Measurements from ENCODE around the gene C3orf52.
A peak's percentile ranks its signal among the peaks of the same experiment; 100 is the strongest.

The C3orf52 gene

DNA sequence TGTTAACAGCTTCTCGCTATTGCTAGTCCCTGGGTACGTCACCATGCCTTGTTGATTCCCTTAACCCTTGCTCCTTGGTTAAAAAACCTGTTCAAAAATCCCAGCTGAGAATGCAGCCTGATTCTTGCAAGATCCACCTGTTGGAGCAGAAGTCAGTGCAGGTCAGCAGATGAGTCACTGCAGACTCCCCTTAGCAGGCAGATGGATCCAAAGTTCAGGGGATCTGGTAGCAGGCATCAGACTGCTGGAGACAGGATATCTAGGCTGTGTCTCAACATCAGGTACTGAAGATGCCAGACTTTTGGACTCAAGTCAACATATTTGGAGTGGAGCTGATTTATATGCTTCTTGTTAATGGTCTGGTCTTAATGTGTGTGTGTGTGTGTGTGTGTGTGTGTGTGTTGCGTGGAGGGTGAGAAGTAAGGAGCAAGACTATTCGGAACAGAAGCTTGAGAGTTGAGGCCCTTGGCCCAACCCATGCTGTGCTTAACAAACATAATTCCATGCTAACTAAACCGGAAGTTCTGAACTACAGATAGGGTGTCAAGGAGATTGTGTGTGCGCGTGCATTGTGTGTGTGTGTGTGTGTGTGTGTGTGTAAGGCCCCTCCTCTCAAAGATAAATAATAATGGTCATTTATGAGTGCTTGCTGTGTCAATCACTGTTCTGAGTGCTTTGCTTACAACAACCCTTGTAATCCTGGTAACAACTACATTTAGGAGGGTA lies 1.0 kb upstream of the C3orf52 start:
- no peak for DNase-seq (ENCODE audit: insufficient read length, low spot score)
- TF ChIP-seq POLR2AphosphoS5 (IDR thresholded peaks at IDR 0.05; ENCODE audit: low read depth, low read length), result no peak
- FAIRE-seq, result peak; percentile 50

DNA sequence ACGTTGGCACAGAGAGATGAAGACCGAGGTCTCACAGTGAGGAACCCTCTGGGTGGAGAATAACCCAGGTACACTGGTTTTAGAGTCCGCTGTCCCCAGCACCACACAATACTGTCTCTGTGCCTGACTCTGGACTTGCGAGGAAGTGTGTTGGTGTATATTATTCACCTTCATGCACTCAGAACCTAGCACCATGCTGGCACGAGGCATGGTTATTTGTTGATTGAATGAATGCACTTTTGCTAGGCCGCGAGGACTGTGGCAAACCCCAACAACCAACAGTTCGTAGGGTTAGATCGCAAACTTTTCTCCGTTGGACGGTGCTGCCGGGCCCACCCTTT lies 484 bp upstream of the C3orf52 start:
- FAIRE-seq (peak; percentile 13), DNase-seq (ENCODE audit: insufficient read length, low spot score) (no peak)
- TF ChIP-seq POLR2A (IDR thresholded peaks at IDR 0.05; ENCODE audit: low read depth, low read length), result no peak
- TF ChIP-seq POU2F2 (IDR thresholded peaks at IDR 0.05; ENCODE audit: low read depth, low read length), result no peak
- no peak for TF ChIP-seq PAX5 (IDR thresholded peaks at IDR 0.05; ENCODE audit: insufficient read depth, low read length, severe bottlenecking)
- TF ChIP-seq TAF1 (IDR thresholded peaks at IDR 0.05; ENCODE audit: low read depth, low read length), result no peak
- no peak for TF ChIP-seq POLR2AphosphoS5 (IDR thresholded peaks at IDR 0.05; ENCODE audit: low read depth, low read length)
- TF ChIP-seq SPI1 (IDR thresholded peaks at IDR 0.05; ENCODE audit: low read depth, low read length), result no peak

DNA sequence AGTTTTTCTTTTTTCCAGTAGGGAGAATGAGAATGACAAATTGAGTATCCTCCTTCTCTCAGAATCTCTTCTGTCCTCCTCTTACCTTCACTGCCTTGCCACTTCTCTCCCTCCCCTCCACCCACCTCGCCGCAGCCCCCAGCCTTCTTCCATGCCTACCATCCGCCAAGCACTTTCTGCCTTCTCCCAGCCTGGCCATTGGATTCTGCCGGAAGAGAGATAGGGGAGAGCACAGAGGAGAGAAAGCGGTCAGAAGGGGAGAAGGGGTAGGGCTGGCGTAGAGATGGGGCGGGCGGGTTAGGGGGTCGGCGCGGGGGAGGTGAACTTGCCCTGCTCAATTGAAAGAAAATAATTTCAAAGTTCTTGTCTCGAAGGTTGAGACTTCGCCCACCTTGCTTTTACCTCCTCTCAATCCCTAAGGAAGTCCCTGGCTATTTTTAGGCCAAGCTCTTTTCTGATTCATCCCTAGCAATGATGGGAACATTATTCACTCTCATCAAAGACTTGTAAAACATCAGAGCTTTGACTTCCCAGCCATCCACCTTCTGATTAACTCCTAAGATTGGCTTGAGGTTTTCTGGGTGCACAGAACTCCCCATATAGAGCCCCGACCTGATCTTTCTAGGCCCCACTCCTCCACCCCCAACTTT lies 811 bp downstream of the C3orf52 start:
- FAIRE-seq, result no peak
- no peak for TF ChIP-seq POU2F2 (IDR thresholded peaks at IDR 0.05; ENCODE audit: low read depth, low read length)
- TF ChIP-seq TAF1 (IDR thresholded peaks at IDR 0.05; ENCODE audit: low read depth, low read length), result no peak
- no peak for TF ChIP-seq POLR2A (IDR thresholded peaks at IDR 0.05; ENCODE audit: low read depth, low read length)
- TF ChIP-seq POLR2AphosphoS5 (IDR thresholded peaks at IDR 0.05; ENCODE audit: low read depth, low read length), result no peak
- TF ChIP-seq SPI1 (IDR thresholded peaks at IDR 0.05; ENCODE audit: low read depth, low read length), result no peak
- no peak for TF ChIP-seq PAX5 (IDR thresholded peaks at IDR 0.05; ENCODE audit: insufficient read depth, low read length, severe bottlenecking)
- no peak for DNase-seq (ENCODE audit: insufficient read length, low spot score)

- DNase-seq (ENCODE audit: insufficient read length, low spot score), result no peak
- FAIRE-seq, result no peak
- no peak for TF ChIP-seq SPI1 (IDR thresholded peaks at IDR 0.05; ENCODE audit: low read depth, low read length)
- no peak for TF ChIP-seq TAF1 (IDR thresholded peaks at IDR 0.05; ENCODE audit: low read depth, low read length)
- no peak for TF ChIP-seq POLR2AphosphoS5 (IDR thresholded peaks at IDR 0.05; ENCODE audit: low read depth, low read length)
- no peak for TF ChIP-seq POU2F2 (IDR thresholded peaks at IDR 0.05; ENCODE audit: low read depth, low read length)
- TF ChIP-seq PAX5 (IDR thresholded peaks at IDR 0.05; ENCODE audit: insufficient read depth, low read length, severe bottlenecking), result no peak
- TF ChIP-seq POLR2A (IDR thresholded peaks at IDR 0.05; ENCODE audit: low read depth, low read length), result no peak
Observed at GRCh38 chr3:112087746-112088145, 1.6 kb downstream of the C3orf52 start.

- DNase-seq (ENCODE audit: insufficient read length, low spot score) (no peak), FAIRE-seq (no peak)
- TF ChIP-seq SPI1 (IDR thresholded peaks at IDR 0.05; ENCODE audit: low read depth, low read length) (no peak), POLR2A (IDR thresholded peaks at IDR 0.05; ENCODE audit: low read depth, low read length) (no peak), PAX5 (IDR thresholded peaks at IDR 0.05; ENCODE audit: insufficient read depth, low read length, severe bottlenecking) (no peak), POLR2AphosphoS5 (IDR thresholded peaks at IDR 0.05; ENCODE audit: low read depth, low read length) (no peak), TAF1 (IDR thresholded peaks at IDR 0.05; ENCODE audit: low read depth, low read length) (no peak), POU2F2 (IDR thresholded peaks at IDR 0.05; ENCODE audit: low read depth, low read length) (no peak)
Observed at GRCh38 chr3:112088944-112089343, 2.8 kb downstream of the C3orf52 start.

DNA sequence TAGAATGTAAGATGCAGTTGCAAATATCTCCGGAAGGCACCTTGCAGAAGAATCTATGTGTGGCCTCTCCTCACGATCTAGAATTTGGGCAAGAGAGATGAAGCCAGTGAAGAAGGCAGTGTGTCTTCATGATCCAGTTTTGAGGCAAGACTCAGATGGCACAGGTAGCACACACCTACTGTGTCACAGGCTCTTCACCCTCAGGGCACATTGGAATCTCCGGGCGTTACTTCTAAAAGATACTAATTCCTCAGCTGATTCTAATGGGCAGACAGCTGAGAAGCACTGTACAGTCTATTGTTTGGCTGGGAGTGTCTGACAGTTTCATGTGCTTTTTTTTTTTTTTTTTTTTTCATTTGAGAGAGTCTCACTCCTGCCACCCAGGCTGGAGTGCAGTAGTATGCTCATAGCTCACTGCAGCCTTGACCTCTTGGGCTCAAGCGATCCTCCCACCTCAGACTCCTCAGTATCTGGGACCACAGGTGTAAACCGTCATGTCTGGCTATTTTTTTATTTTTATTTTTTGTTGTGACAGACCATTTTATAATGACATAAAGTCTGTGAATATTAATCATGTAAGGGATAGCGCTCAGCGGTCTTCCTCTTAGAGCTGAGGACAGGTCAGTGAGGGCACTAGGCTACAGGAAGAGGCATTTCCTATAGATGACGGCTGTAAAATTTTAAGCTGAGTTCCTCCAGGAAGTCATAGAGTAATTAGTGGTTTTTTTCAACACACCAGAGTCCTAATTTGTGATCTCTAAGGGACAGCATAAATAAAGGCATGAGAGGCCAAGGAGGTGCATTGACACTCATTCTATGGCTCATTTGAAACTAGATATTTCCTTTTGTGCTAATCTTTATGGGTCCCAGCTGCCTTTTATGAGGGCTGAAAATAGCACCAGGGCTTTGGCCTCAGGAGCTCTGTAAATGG lies 4.0 kb downstream of the C3orf52 start:
- no peak for TF ChIP-seq SPI1 (IDR thresholded peaks at IDR 0.05; ENCODE audit: low read depth, low read length)
- no peak for TF ChIP-seq POLR2A (IDR thresholded peaks at IDR 0.05; ENCODE audit: low read depth, low read length)
- no peak for TF ChIP-seq PAX5 (IDR thresholded peaks at IDR 0.05; ENCODE audit: insufficient read depth, low read length, severe bottlenecking)
- TF ChIP-seq POLR2AphosphoS5 (IDR thresholded peaks at IDR 0.05; ENCODE audit: low read depth, low read length), result no peak
- TF ChIP-seq POU2F2 (IDR thresholded peaks at IDR 0.05; ENCODE audit: low read depth, low read length), result no peak
- TF ChIP-seq TAF1 (IDR thresholded peaks at IDR 0.05; ENCODE audit: low read depth, low read length), result no peak
- FAIRE-seq, result peak; percentile 16
- DNase-seq (ENCODE audit: insufficient read length, low spot score), result no peak

DNA sequence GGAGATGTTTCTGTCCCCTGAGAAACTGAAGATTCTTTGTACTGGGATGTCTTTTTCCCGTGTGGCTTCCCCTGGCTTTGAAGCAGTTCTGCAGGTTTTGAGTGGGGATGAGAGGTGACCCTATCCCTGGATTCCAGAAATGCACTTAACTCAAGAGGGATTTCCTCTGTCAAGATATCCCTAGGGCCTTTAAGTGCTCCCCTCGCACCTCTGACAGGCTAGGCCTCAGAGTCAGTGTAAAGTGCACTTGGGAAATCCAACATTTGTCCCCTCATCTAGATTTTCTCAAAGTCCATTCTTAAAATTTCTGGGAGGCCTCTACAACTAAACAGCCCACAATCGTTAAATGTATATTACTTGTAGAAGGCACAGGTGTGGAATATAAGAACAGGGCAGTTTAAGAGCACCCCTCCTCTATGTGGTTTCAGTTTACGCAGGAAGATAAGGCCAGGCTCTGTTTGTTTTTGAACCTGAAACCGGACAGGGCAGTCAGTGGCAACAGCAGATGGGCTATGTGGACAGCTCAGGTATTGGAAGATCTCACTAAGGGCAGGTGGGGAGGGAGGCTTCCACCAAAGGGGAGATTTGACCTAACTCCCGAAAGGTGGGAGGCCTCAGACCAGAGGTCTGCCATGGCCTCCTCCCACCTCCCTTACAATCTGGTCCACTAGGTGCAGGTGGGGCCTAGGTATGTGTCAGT lies 4.8 kb downstream of the C3orf52 start:
- FAIRE-seq (no peak), DNase-seq (ENCODE audit: insufficient read length, low spot score) (no peak)
- no peak for TF ChIP-seq PAX5 (IDR thresholded peaks at IDR 0.05; ENCODE audit: insufficient read depth, low read length, severe bottlenecking)
- TF ChIP-seq POU2F2 (IDR thresholded peaks at IDR 0.05; ENCODE audit: low read depth, low read length), result no peak
- no peak for TF ChIP-seq TAF1 (IDR thresholded peaks at IDR 0.05; ENCODE audit: low read depth, low read length)
- TF ChIP-seq POLR2AphosphoS5 (IDR thresholded peaks at IDR 0.05; ENCODE audit: low read depth, low read length), result no peak
- TF ChIP-seq POLR2A (IDR thresholded peaks at IDR 0.05; ENCODE audit: low read depth, low read length), result no peak
- no peak for TF ChIP-seq SPI1 (IDR thresholded peaks at IDR 0.05; ENCODE audit: low read depth, low read length)

GRCh38 chr3:112092496-112093179 lies 6.4 kb downstream of the C3orf52 start:
- DNase-seq (ENCODE audit: insufficient read length, low spot score), result no peak
- peak; percentile 78 for FAIRE-seq
- no peak for TF ChIP-seq SPI1 (IDR thresholded peaks at IDR 0.05; ENCODE audit: low read depth, low read length)
- TF ChIP-seq PAX5 (IDR thresholded peaks at IDR 0.05; ENCODE audit: insufficient read depth, low read length, severe bottlenecking), result no peak
- no peak for TF ChIP-seq POU2F2 (IDR thresholded peaks at IDR 0.05; ENCODE audit: low read depth, low read length)
- no peak for TF ChIP-seq TAF1 (IDR thresholded peaks at IDR 0.05; ENCODE audit: low read depth, low read length)
- no peak for TF ChIP-seq POLR2A (IDR thresholded peaks at IDR 0.05; ENCODE audit: low read depth, low read length)
- TF ChIP-seq POLR2AphosphoS5 (IDR thresholded peaks at IDR 0.05; ENCODE audit: low read depth, low read length), result no peak

Measured in GM12891 (cell line).